Upper lobe of left lung (tissue), 6 donors: ENCODE data around the gene TPSB2. TPM values are rescaled to one million over a fixed set of nuclear protein-coding genes. Genes with fewer than 3 reads are reported as not detected.
"Not testable (repeated sequence)": the region's sequence is repeated elsewhere in the genome, so short reads cannot be mapped to it uniquely, and the experiment has no call there.

Experiments
- ATAC-seq, 2 donors: fragments of 200-7000 bp; cut with Tn5 transposase; one replicate each; pipeline ENCODE4 v1.9.1; 2022; ENCODE audit warnings: mild to moderate bottlenecking in 2 of 2, moderate library complexity in 2 of 2; ENCODE audit not compliant: low FRiP score in 2 of 2
- DNase-seq, 2 donors: peaks; one replicate each; pipeline ENCODE4 v3.0.0-alpha.2; 2019 to 2020
- H3K27ac ChIP-seq, 4 donors: fragments of 200-600 bp; sonication (generic); one replicate each; pipeline ENCODE4 v1.5.1; 2016 to 2019
- H3K27me3 ChIP-seq, 4 donors: fragments of 200-600 bp; sonication (generic); one replicate each; pipeline ENCODE4 v1.5.1; 2017 to 2019
- H3K36me3 ChIP-seq, 4 donors: fragments of 200-600 bp; sonication (generic); one replicate each; pipeline ENCODE4 v1.5.1; 2016 to 2019
- H3K4me1 ChIP-seq, 4 donors: fragments of 200-600 bp; sonication (generic); one replicate each; pipeline ENCODE4 v1.5.1; 2018 to 2019
- H3K4me3 ChIP-seq, 4 donors: fragments of 200-600 bp; sonication (generic); one replicate each; pipeline ENCODE4 v1.5.1; 2017 to 2019; ENCODE audit warnings: mild to moderate bottlenecking in 2 of 4, moderate library complexity in 1 of 4
- H3K9me3 ChIP-seq, 4 donors: fragments of 200-600 bp; sonication (generic); one replicate each; pipeline ENCODE4 v1.5.1; 2018 to 2019
- EP300 ChIP-seq, 4 donors: sonication (generic); formaldehyde crosslinking; IDR thresholded peaks; one replicate each; pipeline ENCODE4 v1.5.1; 2017; ENCODE audit warnings: antibody characterized with exemption in 4 of 4, control low read depth in 2 of 4
- POLR2A ChIP-seq, 4 donors: fragments of 450-650 bp; IDR thresholded peaks; one replicate each; pipeline ENCODE4 v1.5.1; 2016 to 2017; ENCODE audit warnings: antibody characterized with exemption in 4 of 4, mild to moderate bottlenecking in 2 of 4
- POLR2AphosphoS5 ChIP-seq, 2 donors: sonication (generic); formaldehyde crosslinking; IDR thresholded peaks; one replicate each; pipeline ENCODE4 v1.5.1; 2017; ENCODE audit warnings: antibody characterized with exemption in 2 of 2
- WGBS, 2 donors: methylation state at CpG; one replicate each; pipeline ENCODE4 v1.1.5; 2017 to 2018; 5-methylcytosine and 5-hydroxymethylcytosine counted together
- total RNA-seq, 6 donors: library from RNA; depleted of rRNA in 4 of 6; stranded (reverse); fragments of >200 nt in 4 of 6; gene quantifications; one replicate each; pipeline versions ENCODE4 v1.1.0 to v1.2.1, GENCODE V29; 2016 to 2021
- TF ChIP-seq, protein P1 (sequence below), 6 experiments: fragments of 450-650 bp in 4 of 6; fragments of 200-600 bp in 2 of 6; sonication (generic) in 2 of 6; IDR thresholded peaks; one replicate each; pipeline ENCODE4 v1.5.1; 2016 to 2019; ENCODE audit warnings: antibody characterized with exemption in 6 of 6
- donor health status: DM: no; HTN: no; CAD: no; lungs with moderate emphysema.
- donor health status: DM: no; HTN: yes; CAD: no; lungs with severe emphysema.

Gene TPSB2
- total RNA-seq, 6 donors from 2014 or later, result 10.5 to 329 (median 70.7) TPM

GRCh38 chr16:1200014-1200627 is 29.9 kb downstream of the TPSB2 start:
- Histone ChIP-seq H3K9me3 (no peaks in the 10 kb centered on the region), H3K27ac (no peak overlapping the region), H3K4me3 (no peak overlapping the region), H3K36me3 (no peaks in the 10 kb centered on the region), H3K27me3 (no peaks in the 10 kb centered on the region), H3K4me1 (peaks cover 0 to 4% (median 0%) of the 10 kb centered on the region in 4 donors)
- WGBS, 2 donors, result 89 to 93% methylated on average over 24 to 38 of the region's 38 CpGs
- TF ChIP-seq POLR2A (IDR thresholded peaks at IDR 0.05) (no peak), POLR2AphosphoS5 (IDR thresholded peaks at IDR 0.05) (no peak), EP300 (IDR thresholded peaks at IDR 0.05) (no peak)
- TF ChIP-seq, protein P1, sequence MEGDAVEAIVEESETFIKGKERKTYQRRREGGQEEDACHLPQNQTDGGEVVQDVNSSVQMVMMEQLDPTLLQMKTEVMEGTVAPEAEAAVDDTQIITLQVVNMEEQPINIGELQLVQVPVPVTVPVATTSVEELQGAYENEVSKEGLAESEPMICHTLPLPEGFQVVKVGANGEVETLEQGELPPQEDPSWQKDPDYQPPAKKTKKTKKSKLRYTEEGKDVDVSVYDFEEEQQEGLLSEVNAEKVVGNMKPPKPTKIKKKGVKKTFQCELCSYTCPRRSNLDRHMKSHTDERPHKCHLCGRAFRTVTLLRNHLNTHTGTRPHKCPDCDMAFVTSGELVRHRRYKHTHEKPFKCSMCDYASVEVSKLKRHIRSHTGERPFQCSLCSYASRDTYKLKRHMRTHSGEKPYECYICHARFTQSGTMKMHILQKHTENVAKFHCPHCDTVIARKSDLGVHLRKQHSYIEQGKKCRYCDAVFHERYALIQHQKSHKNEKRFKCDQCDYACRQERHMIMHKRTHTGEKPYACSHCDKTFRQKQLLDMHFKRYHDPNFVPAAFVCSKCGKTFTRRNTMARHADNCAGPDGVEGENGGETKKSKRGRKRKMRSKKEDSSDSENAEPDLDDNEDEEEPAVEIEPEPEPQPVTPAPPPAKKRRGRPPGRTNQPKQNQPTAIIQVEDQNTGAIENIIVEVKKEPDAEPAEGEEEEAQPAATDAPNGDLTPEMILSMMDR (IDR thresholded peaks at IDR 0.05), result no peak
- DNase-seq (no peak), ATAC-seq (no peak)

GRCh38 chr16:1199347-1200013 is 30.5 kb downstream of the TPSB2 start:
- Histone ChIP-seq H3K36me3 (no peaks in the 10 kb centered on the region), H3K27ac (no peak overlapping the region), H3K9me3 (no peaks in the 10 kb centered on the region), H3K27me3 (no peaks in the 10 kb centered on the region), H3K4me3 (no peak overlapping the region), H3K4me1 (peaks cover 0 to 10% (median 2%) of the 10 kb centered on the region in 4 donors)
- DNase-seq, result no peak
- TF ChIP-seq, protein P1 (IDR thresholded peaks at IDR 0.05), result no peak
- 80 to 85% methylated on average over 8 of the region's 19 CpGs for WGBS, 2 donors
- ATAC-seq, result no peak

- not testable (repeated sequence) for H3K9me3 ChIP-seq, H3K27ac ChIP-seq, H3K27me3 ChIP-seq, H3K36me3 ChIP-seq, ATAC-seq, DNase-seq, H3K4me3 ChIP-seq
- H3K4me1 ChIP-seq, result peaks cover 0 to 15% (median 3%) of the 10 kb centered on the region in 4 donors
- 90 to 91% methylated on average over 25 to 27 of the region's 44 CpGs for WGBS, 2 donors
These were observed 31.2 kb downstream of the TPSB2 start for GRCh38 chr16:1198671-1199346.

DNA sequence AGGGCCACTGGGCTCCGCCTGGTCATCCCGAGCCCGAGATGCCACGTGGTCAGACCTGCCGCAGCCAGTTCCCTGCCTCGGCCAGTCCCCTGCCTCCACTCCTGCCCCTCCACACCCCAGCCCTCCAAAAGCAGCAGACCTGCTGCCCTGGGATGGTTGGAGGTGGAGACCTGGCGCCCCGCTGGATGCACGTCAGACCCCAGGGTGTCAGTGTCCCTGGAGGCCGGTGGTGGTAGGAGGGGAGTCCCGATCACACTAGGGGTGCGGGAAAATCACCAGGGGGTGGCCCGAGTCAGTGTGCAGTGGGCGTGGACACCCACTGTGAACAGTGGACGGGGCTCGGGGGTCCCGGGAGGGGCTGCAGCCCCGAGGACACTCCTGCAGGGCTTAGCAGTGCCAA is 31.8 kb downstream of the TPSB2 start:
- H3K4me3 ChIP-seq, result no peak overlapping the region
- H3K9me3 ChIP-seq, result no peaks in the 10 kb centered on the region
- DNase-seq (no peak), ATAC-seq (no peak)
- peaks cover 0 to 15% (median 3%) of the 10 kb centered on the region in 4 donors for H3K4me1 ChIP-seq
- no peak for TF ChIP-seq POLR2A (IDR thresholded peaks at IDR 0.05)
- no peak for TF ChIP-seq POLR2AphosphoS5 (IDR thresholded peaks at IDR 0.05)
- TF ChIP-seq, protein P1 (IDR thresholded peaks at IDR 0.05), result no peak
- no peak for TF ChIP-seq EP300 (IDR thresholded peaks at IDR 0.05)
- 90 to 91% methylated on average over 8 to 15 of the region's 18 CpGs for WGBS, 2 donors
- no peaks in the 10 kb centered on the region for H3K27me3 ChIP-seq
- no peaks in the 10 kb centered on the region for H3K36me3 ChIP-seq
- H3K27ac ChIP-seq, result no peak overlapping the region

DNA sequence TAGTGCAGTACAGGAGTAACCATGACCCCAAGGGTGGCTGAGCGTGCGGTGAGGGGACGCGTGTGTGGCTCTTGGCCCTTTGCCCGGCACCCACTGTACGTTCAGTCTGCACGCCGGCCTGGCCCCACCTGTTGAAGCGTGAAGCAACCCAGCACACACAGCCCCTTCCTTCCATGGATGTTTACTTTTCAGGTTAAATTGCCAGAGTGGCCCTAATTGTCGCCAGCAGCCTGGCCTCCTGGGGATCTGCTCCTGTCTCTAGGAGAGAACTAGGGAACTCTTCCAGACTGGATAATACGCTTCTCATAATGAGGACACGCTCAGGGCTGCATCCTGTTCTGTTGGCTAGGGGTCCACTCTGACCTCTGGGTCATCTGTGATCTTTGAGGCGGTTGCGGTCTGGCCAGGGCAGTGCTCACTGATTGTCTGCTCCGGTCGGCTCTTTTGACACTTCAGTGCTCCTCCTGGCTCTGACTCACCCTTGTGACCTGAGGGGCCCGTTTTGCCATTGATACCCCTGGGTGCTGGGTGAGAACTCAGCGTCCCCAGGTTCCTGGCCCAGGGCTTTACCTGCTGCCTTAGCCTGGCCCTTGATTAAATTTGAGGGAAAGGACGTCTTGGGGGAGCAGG is 32.6 kb downstream of the TPSB2 start:
- H3K4me1 ChIP-seq, result peaks cover 0 to 15% (median 3%) of the 10 kb centered on the region in 4 donors
- no peaks in the 10 kb centered on the region for H3K9me3 ChIP-seq
- H3K27ac ChIP-seq, result no peak overlapping the region
- ATAC-seq (no peak), DNase-seq (no peak)
- H3K27me3 ChIP-seq, result no peaks in the 10 kb centered on the region
- no peaks in the 10 kb centered on the region for H3K36me3 ChIP-seq
- 65 to 75% methylated on average over 14 to 19 of the region's 19 CpGs for WGBS, 2 donors
- H3K4me3 ChIP-seq, result no peak overlapping the region
- TF ChIP-seq POLR2AphosphoS5 (IDR thresholded peaks at IDR 0.05), result no peak
- TF ChIP-seq POLR2A (IDR thresholded peaks at IDR 0.05), result no peak
- no peak for TF ChIP-seq EP300 (IDR thresholded peaks at IDR 0.05)
- TF ChIP-seq, protein P1 (IDR thresholded peaks at IDR 0.05), result no peak
